ENCODE results near the gene PTGR3.

The PTGR3 gene

GRCh38 chr18:75170022-75170789 lies 38.7 kb downstream of the PTGR3 start:
- DNase-seq (no peak), ATAC-seq (ENCODE audit: insufficient read depth, low read depth) (no peak)
- no peak overlapping the region for H3K9ac ChIP-seq (ENCODE audit: low read depth, low read length)
- no peaks in the 10 kb centered on the region for H3K27me3 ChIP-seq (ENCODE audit: insufficient read depth, low read length, poor library complexity)
- H3K79me2 ChIP-seq (ENCODE audit: insufficient read depth, low read length): no peaks in the 10 kb centered on the region
- no peaks in the 10 kb centered on the region for H3K9me3 ChIP-seq (ENCODE audit: insufficient read depth, low read length, severe bottlenecking)
- H4K20me1 ChIP-seq (ENCODE audit: insufficient read depth, low read length): no peaks in the 10 kb centered on the region
- H3K4me1 ChIP-seq (ENCODE audit: insufficient read depth, low read length): peaks cover 12% of the 10 kb centered on the region; the same call in 1 of the 2 replicates
- no peak overlapping the region for H2AFZ ChIP-seq (ENCODE audit: low read depth, low read length)
- no peak overlapping the region for H3K27ac ChIP-seq (ENCODE audit: low read length)
- H3K4me2 ChIP-seq (ENCODE audit: insufficient read depth, low read length): no peak overlapping the region
- H3K36me3 ChIP-seq (ENCODE audit: insufficient read depth, low read length): no peaks in the 10 kb centered on the region
- H3K4me3 ChIP-seq (ENCODE audit: low read depth in 1 of 2, low read length in 2 of 2): no peak overlapping the region
- TF ChIP-seq EZH2 (IDR thresholded peaks at IDR 0.05; ENCODE audit: borderline replicate concordance, low read depth, low read length, severe bottlenecking) (no peak), CTCF (IDR thresholded peaks at IDR 0.05; ENCODE audit: borderline replicate concordance, extremely low read depth, low read length, poor library complexity, severe bottlenecking) (no peak)

- peaks cover 9% of the 10 kb centered on the region; the same call in 1 of the 2 replicates for H3K4me1 ChIP-seq (ENCODE audit: insufficient read depth, low read length)
- H4K20me1 ChIP-seq (ENCODE audit: insufficient read depth, low read length): no peaks in the 10 kb centered on the region
- H2AFZ ChIP-seq (ENCODE audit: low read depth, low read length): no peak overlapping the region
- ATAC-seq (ENCODE audit: insufficient read depth, low read depth) (no peak), DNase-seq (no peak)
- no peak overlapping the region for H3K27ac ChIP-seq (ENCODE audit: low read length)
- H3K9me3 ChIP-seq (ENCODE audit: insufficient read depth, low read length, severe bottlenecking): no peaks in the 10 kb centered on the region
- H3K4me3 ChIP-seq (ENCODE audit: low read depth in 1 of 2, low read length in 2 of 2): no peak overlapping the region
- no peaks in the 10 kb centered on the region for H3K36me3 ChIP-seq (ENCODE audit: insufficient read depth, low read length)
- no peak overlapping the region for H3K9ac ChIP-seq (ENCODE audit: low read depth, low read length)
- H3K27me3 ChIP-seq (ENCODE audit: insufficient read depth, low read length, poor library complexity): no peaks in the 10 kb centered on the region
- no peak for TF ChIP-seq EZH2 (IDR thresholded peaks at IDR 0.05; ENCODE audit: borderline replicate concordance, low read depth, low read length, severe bottlenecking)
- TF ChIP-seq CTCF (IDR thresholded peaks at IDR 0.05; ENCODE audit: borderline replicate concordance, extremely low read depth, low read length, poor library complexity, severe bottlenecking): no peak
- H3K79me2 ChIP-seq (ENCODE audit: insufficient read depth, low read length): no peaks in the 10 kb centered on the region
- no peak overlapping the region for H3K4me2 ChIP-seq (ENCODE audit: insufficient read depth, low read length)
These were observed 39.5 kb downstream of the PTGR3 start for GRCh38 chr18:75169411-75169810.

- H4K20me1 ChIP-seq (ENCODE audit: insufficient read depth, low read length): no peaks in the 10 kb centered on the region
- H3K27ac ChIP-seq (ENCODE audit: low read length): no peak overlapping the region
- no peaks in the 10 kb centered on the region for H3K79me2 ChIP-seq (ENCODE audit: insufficient read depth, low read length)
- no peaks in the 10 kb centered on the region for H3K36me3 ChIP-seq (ENCODE audit: insufficient read depth, low read length)
- H3K9ac ChIP-seq (ENCODE audit: low read depth, low read length): no peak overlapping the region
- H3K4me2 ChIP-seq (ENCODE audit: insufficient read depth, low read length): no peak overlapping the region
- H3K4me3 ChIP-seq (ENCODE audit: low read depth in 1 of 2, low read length in 2 of 2): no peak overlapping the region
- no peak for ATAC-seq (ENCODE audit: insufficient read depth, low read depth)
- H3K9me3 ChIP-seq (ENCODE audit: insufficient read depth, low read length, severe bottlenecking): no peaks in the 10 kb centered on the region
- 0 out of 2 replicates have a peak, but pooled peaks cover 2% of the 10 kb centered on the region for H3K4me1 ChIP-seq (ENCODE audit: insufficient read depth, low read length)
- H3K27me3 ChIP-seq (ENCODE audit: insufficient read depth, low read length, poor library complexity): no peaks in the 10 kb centered on the region
- no peak overlapping the region for H2AFZ ChIP-seq (ENCODE audit: low read depth, low read length)
- TF ChIP-seq CTCF (IDR thresholded peaks at IDR 0.05; ENCODE audit: borderline replicate concordance, extremely low read depth, low read length, poor library complexity, severe bottlenecking) (no peak), EZH2 (IDR thresholded peaks at IDR 0.05; ENCODE audit: borderline replicate concordance, low read depth, low read length, severe bottlenecking) (no peak)
- no peak for DNase-seq
These were observed 40.3 kb downstream of the PTGR3 start for GRCh38 chr18:75168619-75169018.
